Epidermal melanocyte (primary cell): ENCODE results near the gene MEAK7.

ENCODE experiments used
- DNase-seq: peaks from one replicate; pipeline ENCODE4 v3.0.0; 2011; ENCODE audit warnings: low spot score; ENCODE audit not compliant: insufficient read length

Gene MEAK7

DNA sequence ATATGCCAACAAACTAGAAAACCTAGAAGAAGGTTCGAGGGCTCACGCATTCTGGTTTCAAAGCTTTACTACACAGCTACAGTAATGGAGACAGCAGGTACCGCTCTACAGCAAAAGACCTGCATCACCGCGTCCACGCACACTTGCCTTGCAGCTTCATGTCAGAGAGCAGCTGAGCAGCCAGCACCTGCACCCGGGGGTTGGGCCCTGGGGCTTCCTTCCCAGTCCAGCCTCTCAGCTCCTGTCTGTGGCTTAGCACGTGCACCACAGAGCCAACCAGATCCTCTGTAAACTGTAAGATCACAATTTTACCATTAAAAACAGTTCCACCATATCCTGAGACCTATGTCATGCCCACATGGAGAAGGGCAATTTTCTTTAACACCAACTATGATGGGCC, 15.3 kb downstream of the MEAK7 start:
- DNase-seq, result no peak

DNA sequence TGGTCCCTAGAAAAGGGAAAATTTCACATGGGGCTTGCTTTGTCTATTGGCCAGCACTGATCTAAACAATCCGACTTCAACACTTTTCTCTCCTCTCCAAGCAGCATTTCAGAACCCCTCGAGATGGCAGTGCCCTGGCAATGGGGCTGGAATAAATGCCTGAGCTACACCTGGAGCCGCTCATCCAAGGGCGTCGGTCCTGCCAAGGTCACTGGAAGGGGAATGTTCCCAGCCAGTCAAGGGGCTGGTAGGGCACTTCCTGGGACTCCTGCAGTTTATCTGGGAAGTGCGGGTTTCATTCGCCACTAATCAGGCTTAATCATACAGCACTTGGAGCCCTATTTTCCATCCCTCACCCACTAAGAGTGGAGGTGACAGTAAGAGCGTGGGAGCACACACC, 17.1 kb downstream of the MEAK7 start:
- no peak for DNase-seq

DNA sequence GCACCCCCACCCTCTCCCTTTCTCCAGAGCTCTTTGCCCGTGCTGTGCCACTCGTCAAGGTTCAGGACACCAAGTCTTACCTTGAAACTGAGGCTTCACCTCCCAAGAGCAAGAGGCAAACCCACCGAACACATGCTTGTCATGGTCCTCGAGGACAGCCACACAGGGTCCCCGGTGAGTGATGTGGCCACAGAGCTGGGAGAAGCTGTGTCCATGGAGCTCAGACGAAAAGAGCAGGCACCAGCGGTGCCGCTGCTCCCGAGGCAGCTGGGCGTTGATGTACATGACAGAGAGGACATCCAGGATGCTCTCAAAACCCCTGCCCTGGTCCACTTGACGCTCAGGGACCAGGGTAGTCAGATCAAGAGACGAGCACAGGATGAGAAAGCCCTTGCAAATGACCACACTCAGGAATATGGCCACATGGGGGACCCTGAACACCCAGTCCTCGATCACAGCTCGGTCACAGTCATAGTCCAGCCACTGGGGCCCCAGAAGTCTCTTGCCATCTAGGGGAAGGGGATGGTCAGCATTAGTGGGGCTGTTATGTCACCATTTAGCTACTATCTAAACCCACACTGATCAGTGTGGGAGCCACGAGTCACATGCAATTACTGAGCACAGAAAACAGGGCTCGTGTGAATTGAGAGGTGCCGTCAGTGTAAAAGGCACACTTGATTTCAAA, 17.8 kb downstream of the MEAK7 start:
- DNase-seq, result no peak

DNA sequence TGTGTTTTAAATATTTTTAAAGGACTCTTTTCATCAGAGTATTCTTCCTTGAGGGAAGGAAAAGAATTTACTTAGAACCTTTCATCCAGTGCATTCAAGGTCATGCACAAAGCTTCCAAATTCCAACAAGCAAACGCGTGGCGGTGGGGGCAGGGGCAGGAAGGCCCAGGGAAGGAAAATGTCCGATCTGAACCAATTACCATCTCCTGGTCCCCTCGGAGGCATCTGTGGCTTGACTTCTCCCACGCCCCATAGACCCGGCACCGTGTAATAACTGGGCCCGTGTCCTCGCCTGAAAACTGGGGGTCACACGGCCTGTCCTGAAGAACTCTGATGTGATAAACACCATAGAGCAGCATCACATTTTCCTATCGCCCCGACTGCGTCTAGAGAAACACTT, 18.3 kb downstream of the MEAK7 start:
- DNase-seq, result no peak

DNA sequence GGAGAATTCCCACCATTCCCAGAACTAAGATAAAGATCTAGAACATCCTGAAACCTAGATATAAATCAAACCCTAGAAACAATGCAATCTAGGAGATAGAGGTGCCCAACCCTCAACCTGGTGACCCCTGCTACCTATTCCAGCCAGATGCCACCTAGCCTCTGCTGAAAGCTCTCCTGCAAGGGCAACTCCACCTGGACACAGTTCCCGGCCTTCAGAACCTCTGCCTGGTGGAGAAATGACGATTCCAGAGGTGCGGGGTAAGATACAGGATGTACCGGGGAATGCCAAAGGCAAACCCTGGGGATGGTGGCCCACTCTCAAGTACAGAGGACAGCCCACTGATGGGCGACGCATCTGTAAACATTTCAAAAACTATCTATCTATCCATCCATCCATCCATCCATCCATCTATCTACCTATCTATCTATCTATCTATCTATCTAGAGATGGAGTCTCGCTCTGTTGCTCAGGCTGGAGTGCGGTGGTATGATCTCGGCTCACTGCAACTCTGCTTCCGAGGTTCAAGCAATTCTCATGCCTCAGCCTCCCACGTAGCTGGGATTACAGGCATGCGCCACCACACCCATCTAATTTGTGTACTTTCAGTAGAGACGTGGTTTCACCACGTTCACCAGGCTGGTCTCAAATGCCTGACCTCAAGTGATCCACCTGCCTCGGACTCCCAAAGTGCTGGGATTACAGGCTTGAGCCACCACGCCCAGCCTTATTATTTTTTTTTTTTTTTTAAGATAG, 19.0 kb downstream of the MEAK7 start:
- no peak for DNase-seq

DNA sequence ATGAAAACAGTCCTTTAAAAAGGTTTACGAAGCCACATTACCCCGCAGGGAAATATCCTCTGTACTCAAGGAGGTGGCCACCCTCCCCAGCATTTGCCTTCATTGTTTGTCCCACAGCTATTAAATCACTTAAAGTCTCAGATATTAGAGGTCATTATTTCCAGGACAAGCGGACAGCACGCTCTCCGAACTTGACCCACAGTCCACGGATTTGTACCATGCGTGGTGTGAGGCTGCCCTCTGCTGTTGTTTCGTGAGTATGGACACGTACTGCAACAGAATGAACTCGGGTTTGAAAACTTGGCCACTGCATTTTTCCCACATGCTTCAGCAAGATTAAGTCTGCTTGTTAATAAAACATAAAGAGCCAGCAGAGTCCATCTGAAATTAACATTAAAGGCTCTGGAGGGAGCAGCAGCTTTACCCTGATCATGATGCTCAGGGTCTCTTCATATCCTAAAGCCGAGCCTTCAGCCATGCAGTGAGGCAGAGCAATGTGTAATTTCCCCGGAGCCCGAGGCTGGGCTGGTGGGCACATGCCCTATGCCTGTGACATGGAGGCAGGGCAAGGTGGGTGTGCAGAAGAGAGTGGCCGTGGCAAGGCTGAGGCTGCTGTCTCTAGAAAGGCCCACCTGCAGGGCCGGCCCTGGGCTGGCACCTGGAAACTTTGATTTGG, 19.7 kb downstream of the MEAK7 start:
- no peak for DNase-seq

GRCh38 chr16:84483882-84484565, 20.4 kb downstream of the MEAK7 start:
- no peak for DNase-seq

- DNase-seq, result no peak
These were observed 21.2 kb downstream of the MEAK7 start for GRCh38 chr16:84482951-84483881.

DNA sequence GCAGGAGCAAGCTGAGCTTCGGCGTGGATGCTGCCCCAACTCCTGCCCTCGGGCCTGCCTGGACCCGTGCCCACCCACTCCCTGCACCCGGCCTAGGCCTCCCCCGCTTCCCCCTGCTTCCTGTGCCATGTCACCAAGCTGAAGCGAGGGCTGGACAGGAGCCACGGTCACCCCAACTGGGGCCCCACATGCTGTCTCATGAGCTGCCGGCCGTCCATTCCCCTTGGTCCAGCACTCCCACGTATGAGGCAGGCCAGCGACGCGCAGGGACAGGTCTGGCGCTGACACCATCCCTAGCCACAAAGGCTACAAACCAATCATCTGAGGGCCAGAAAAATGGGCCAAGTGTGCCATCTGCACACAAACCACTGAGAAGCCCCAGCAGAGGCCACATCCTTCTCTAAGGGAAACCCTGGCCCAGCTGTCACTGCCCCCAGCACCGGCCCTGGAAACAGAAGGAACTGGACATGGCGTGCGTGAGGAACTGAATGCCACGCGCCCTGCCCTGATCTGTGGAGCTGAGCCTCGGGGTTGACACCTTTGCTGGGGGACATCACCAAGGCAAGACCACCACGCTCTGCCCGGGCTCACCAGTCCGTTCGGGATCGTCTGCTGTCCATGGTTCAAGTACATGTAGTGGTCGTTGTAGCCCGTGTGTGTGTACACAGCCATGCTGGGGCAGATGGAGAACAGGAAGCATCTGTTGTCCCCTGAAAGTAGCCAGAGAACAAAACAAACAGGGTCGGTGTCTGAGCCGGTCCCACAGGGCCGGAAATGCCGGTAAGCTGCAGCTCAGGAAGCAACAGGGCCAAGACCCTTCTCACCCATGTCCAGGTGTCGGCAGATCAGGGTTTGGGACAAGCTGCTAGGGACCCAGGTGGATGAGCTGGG, 22.2 kb downstream of the MEAK7 start:
- DNase-seq, result no peak

DNA sequence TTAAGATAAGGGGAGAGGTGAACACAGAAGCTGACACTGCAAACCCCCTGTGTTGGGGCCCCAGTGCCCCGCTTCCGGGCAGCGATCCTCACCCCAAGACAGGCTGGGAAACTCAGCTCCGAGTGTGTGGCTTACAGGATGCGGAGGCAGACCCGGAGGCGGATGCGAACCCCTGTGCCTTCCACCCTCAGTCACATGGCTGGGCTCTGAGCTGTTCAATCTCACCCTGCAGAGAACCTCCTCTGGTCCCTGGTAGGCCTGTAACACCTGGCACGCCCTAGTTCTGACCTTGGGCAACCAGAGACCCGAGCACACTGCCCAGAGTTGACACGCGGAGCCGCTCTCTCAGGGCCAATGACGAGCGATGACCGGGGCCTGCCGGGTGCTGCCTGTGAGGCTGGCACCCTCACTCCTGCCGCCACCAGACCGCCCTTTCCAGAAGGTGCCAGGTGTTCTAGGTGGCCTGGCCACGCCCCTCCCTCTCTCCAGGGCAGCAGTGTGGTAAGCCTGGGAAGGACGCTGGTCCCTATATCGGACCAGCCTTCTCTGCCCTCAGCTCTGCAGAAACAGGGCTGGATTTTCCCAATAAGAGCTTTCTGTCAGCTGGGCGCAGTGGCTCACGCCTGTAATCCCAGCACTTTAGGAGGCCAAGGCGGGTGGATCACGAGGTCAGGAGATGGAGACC, 23.3 kb downstream of the MEAK7 start:
- no peak for DNase-seq

DNA sequence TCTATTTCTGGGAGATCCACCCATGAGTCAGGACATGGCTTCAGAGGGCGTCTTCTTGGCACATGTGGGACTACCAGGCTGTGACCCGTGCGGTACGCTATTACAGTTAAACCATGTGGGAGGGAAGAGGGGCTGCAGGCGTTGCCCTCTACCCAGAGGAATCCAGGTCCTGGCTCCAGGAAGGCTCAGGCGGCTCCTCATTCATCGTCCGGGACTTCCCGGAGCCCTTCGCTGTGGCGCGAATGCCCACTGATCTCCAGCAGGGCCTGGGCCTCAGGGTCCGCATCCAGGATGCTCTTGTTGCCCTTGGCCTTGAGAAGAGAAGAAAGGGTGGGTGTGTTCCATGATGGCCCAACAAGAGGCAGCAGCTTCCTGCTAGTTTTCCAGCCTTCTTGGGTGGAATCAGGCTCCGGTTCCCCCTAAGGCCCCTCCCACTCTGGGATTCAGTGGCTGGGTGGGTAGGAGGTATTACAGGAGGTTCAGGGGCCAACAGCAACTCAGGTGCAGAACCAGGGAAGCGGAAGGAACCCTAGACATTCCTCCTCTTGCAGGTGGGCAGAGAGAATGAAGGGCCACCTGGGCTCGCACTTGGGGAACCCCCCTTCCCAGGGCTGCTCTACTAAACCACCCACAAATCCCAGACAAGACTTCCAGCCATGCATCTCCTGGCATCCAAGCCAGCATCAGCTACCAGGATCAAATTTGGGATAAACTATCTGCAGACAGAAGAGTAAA, 24.6 kb downstream of the MEAK7 start:
- no peak for DNase-seq

GRCh38 chr16:84478172-84478947, 26.1 kb downstream of the MEAK7 start:
- no peak for DNase-seq

DNA sequence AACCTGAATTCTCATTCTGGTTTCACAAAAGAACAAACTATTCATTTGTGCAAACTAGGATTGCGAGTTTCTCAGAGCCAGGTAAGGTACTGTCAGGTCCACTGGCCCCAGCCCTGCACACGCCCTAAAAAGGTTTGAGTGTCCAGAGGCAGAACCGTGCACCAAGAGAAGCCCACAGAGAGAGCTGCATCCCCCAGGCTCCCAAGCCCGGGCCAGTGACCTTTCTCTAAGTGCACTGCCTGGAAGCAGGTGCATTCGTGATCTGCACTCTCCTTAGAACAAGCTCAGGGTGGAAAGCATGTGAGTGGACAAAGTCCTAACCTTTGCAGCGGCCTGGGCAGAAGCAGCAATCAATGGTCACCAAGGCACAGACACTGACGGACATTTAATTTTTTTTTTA, 26.8 kb downstream of the MEAK7 start:
- no peak for DNase-seq

GRCh38 chr16:84476401-84476800, 28.1 kb downstream of the MEAK7 start:
- DNase-seq, result no peak

DNA sequence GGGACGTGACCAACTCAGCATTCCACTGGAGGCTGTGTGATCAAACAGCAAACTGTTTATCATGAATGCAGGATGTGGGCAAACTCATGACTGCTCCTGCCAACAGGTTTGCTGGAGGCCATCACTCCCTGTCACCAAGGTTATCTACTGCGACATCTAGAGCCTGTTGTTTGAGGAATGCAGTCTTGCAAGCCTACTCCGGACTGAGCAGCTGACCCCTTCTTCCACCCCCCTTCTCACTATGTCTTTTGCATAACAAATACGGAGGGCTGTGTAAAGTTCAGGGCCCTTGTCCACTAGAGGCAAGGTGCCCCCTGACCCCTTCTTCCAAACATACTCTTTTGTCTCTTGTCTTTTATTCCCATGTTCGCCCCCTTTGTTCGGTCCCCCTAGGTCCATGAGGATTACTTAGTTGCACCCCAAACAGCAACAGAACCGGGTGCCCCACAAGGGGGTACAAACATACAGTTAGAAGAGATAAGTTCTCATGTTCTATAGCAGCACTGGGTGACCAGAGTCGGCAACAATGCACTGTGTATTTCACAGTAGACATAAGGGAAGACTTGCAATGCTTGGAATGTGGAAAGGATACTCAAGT, 28.7 kb downstream of the MEAK7 start:
- no peak for DNase-seq

- no peak for DNase-seq
These were observed 32.5 kb downstream of the MEAK7 start for GRCh38 chr16:84471966-84472365.

GRCh38 chr16:84471316-84471715, 33.1 kb downstream of the MEAK7 start:
- DNase-seq, result no peak
